NT2/D1 (cell line): ENCODE measurements around the gene DNAJC1.
"Not testable (repeated sequence)": the region's sequence is repeated elsewhere in the genome, so short reads cannot be mapped to it uniquely, and the experiment has no call there.

ENCODE experiments used
- DNase-seq: peaks from one replicate; pipeline ENCODE4 v3.0.0-alpha.2; 2011; ENCODE audit warnings: low read depth, low spot score
- H3K27me3 ChIP-seq: 2 replicates; pipeline ENCODE4 v1.6.0; 2011; ENCODE audit warnings: mild to moderate bottlenecking; ENCODE audit not compliant: insufficient read length, insufficient read depth
- H3K36me3 ChIP-seq: 2 replicates; pipeline ENCODE4 v1.6.1; 2011; ENCODE audit warnings: mild to moderate bottlenecking, low read length, mixed read lengths; ENCODE audit not compliant: insufficient read depth, insufficient read length
- H3K4me1 ChIP-seq: 2 replicates; pipeline ENCODE4 v1.5.1; 2011; ENCODE audit not compliant: insufficient read depth, insufficient read length
- H3K4me3 ChIP-seq: 2 replicates; pipeline ENCODE4 v1.5.1; 2011; ENCODE audit warnings: low read depth; ENCODE audit not compliant: insufficient read length
- H3K9ac ChIP-seq: 2 replicates; pipeline ENCODE4 v1.6.0; 2011; ENCODE audit warnings: low read depth; ENCODE audit not compliant: insufficient read length
- H3K9me3 ChIP-seq: 2 replicates; pipeline ENCODE4 v1.5.1; 2011; ENCODE audit warnings: mild to moderate bottlenecking, low read length; ENCODE audit not compliant: insufficient read depth
- SUZ12 ChIP-seq: IDR thresholded peaks from 2 replicates; pipeline ENCODE4 v1.6.1; 2011; ENCODE audit not compliant: insufficient read length, insufficient read depth; ENCODE audit errors: extremely low read depth
- YY1 ChIP-seq: IDR thresholded peaks from 2 replicates; pipeline ENCODE4 v1.6.1; 2011; ENCODE audit not compliant: insufficient read length, insufficient read depth
- ZNF274 ChIP-seq: IDR thresholded peaks from 2 replicates; pipeline ENCODE4 v1.6.1; 2011; ENCODE audit warnings: mild to moderate bottlenecking, low read depth, low read length

Gene DNAJC1

DNA sequence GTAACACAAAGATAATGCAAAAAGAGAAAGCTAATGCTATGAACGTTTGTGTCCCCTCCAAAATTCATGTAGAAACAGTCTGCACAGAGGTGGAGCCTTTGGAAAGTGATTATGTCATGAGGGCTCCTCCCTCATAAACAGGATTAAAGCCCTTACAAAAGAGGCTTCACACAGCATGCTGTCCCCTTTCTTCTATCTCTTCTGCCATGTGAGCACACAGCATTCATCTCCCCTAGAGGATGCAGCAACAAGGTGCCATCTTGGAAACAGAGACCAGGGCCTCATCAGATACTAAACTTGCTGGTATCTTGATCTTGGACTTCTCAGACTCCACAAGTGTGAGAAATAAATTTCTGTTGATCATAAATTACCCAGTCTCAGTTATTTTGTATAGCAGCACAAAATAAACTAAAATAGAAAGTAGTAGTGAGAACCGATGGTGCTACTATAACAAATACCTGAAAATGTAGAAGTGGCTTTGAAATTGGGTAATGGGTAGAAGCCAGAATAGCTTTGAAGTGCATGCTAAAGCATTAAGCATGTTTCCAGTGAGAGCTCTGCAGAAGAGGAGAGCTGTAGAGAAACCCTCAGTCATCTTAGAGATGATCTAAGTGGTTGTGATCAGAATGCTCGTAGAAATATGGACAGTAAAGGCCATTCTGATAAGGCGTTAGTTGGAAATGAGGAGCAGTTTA is 108.7 kb downstream of the DNAJC1 start:
- Histone ChIP-seq H3K4me3 (no peak overlapping the region), H3K9ac (no peak overlapping the region), H3K9me3 (no peaks in the 10 kb centered on the region), H3K36me3 (peaks cover 6% of the 10 kb centered on the region), H3K4me1 (no peaks in the 10 kb centered on the region), H3K27me3 (no peaks in the 10 kb centered on the region)
- DNase-seq, result no peak
- TF ChIP-seq YY1 (no peak), SUZ12 (no peak), ZNF274 (no peak)

DNA sequence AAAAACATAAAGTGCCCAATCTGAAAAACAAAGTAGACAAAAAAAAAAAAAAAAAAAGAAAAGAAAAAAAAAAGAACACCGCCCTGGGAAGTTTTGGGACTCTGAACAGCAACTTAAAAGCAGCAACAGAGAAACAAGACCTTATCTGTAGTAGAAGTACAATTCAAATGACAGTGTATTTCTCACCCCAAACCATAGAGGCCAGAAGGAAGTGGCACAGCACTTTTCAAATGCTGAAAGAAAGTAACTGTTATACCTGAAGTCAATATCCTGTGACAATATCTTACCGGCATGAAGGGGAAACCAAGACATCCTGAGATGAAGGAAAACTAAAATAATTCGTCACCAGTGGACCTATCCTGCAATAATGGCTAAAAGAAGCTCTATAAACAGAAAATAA is 112.1 kb downstream of the DNAJC1 start:
- DNase-seq, result no peak
- no peaks in the 10 kb centered on the region for H3K36me3 ChIP-seq
- H3K27me3 ChIP-seq, result no peaks in the 10 kb centered on the region
- no peaks in the 10 kb centered on the region for H3K9me3 ChIP-seq
- no peak overlapping the region for H3K9ac ChIP-seq
- no peak for TF ChIP-seq SUZ12
- TF ChIP-seq ZNF274, result no peak
- no peak for TF ChIP-seq YY1
- no peaks in the 10 kb centered on the region for H3K4me1 ChIP-seq
- no peak overlapping the region for H3K4me3 ChIP-seq

DNA sequence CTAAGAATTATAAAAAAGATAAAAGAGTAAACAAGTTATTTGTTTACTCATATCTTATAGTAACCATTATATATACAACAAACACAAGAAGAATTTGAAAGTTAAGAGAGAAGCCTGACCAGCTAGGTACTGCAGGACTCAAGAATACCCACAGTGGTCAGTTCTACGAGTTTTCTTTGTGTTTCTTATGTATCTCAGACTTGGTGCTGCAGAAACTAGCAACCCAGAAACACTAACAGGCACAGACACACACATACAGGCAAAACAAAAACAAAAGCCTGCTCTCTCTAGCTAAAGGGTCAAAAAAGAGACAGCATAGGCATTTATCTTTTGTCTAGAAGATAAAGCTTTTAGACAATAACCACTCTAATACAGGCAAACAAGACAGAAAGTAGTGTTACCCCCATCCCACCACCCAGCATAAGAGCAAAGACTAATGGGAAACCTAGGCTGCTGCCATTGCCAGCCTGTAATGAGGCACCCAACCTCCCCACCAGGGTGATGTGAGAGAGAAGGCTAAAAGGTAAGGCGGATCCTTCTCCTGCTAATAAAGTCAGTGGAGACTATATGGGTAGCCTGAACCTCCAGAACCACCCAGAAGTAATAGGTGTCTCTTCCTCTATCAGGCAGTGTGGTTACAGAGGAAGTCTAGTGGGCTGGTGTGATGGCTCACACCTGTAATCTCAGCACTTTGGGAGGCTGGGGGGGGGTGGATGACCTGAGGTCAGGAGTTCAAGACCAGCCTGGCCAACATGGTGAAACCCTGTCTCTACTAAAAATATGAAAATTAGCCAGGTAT is 113.9 kb downstream of the DNAJC1 start:
- Histone ChIP-seq H3K9me3 (no peaks in the 10 kb centered on the region), H3K36me3 (no peaks in the 10 kb centered on the region), H3K27me3 (no peaks in the 10 kb centered on the region), H3K4me3 (no peak overlapping the region), H3K4me1 (no peaks in the 10 kb centered on the region), H3K9ac (no peak overlapping the region)
- no peak for DNase-seq
- TF ChIP-seq YY1, result no peak
- no peak for TF ChIP-seq ZNF274
- TF ChIP-seq SUZ12, result no peak

DNA sequence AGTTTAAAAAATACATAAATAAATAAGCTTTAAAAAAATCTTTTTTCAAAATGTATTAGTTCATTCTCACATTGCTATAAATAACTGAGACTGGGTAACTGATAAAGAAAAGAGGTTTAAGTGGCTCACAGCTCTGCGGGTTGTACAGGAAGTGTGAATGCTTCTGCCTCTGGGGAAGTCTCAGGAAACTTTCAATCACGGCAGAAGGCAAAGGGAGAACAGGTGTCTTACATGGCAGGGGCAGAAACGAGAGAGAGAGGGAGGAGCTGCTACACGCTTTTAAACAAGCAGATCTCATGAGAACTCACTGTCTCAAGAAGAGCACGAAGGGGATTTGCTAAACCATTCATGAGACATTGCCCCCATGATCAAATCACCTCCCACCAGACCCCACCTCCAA is 114.6 kb downstream of the DNAJC1 start:
- H3K4me1 ChIP-seq, result no peaks in the 10 kb centered on the region
- TF ChIP-seq YY1, result no peak
- TF ChIP-seq ZNF274, result no peak
- no peak for TF ChIP-seq SUZ12
- H3K27me3 ChIP-seq, result no peaks in the 10 kb centered on the region
- no peak overlapping the region for H3K4me3 ChIP-seq
- DNase-seq, result no peak
- H3K36me3 ChIP-seq, result no peaks in the 10 kb centered on the region
- H3K9me3 ChIP-seq, result no peaks in the 10 kb centered on the region
- no peak overlapping the region for H3K9ac ChIP-seq

GRCh38 chr10:21885940-21886339 is 117.6 kb downstream of the DNAJC1 start:
- H3K9me3 ChIP-seq, result no peaks in the 10 kb centered on the region

DNA sequence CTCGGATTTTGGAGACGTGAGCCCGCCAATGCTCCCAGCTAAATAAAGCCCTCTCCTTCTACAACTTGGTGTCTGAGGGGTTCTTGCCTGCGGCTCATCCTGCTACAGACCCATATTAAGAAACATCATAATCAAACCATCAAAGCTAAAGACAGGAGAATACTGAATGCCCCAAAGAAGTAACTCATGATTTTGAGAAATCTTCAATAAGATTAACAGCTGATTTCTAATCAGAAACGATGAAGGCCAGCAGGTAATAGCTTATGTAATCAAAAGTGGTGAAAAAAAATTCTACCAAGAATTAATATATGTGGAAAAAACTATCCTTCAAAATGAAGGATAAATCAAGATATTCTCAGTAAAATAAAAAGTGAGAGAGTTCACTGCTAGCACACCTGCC is 130.3 kb downstream of the DNAJC1 start:
- no peak for DNase-seq
- H3K9me3 ChIP-seq, result no peaks in the 10 kb centered on the region
- no peak overlapping the region for H3K4me3 ChIP-seq
- TF ChIP-seq SUZ12 (no peak), YY1 (no peak), ZNF274 (no peak)
- no peaks in the 10 kb centered on the region for H3K27me3 ChIP-seq
- no peak overlapping the region for H3K9ac ChIP-seq
- H3K36me3 ChIP-seq, result no peaks in the 10 kb centered on the region
- H3K4me1 ChIP-seq, result no peaks in the 10 kb centered on the region

More at GRCh38 chr10:21885940-21886339, 117.6 kb downstream of the DNAJC1 start:
- H3K36me3 ChIP-seq, result peaks cover 2% of the 10 kb centered on the region
- H3K27me3 ChIP-seq, result no peaks in the 10 kb centered on the region
- H3K4me1 ChIP-seq, result no peaks in the 10 kb centered on the region
- no peak overlapping the region for H3K9ac ChIP-seq
- TF ChIP-seq ZNF274 (no peak), YY1 (no peak), SUZ12 (no peak)
- no peak for DNase-seq
- H3K4me3 ChIP-seq, result no peak overlapping the region

- not testable (repeated sequence) for H3K4me1 ChIP-seq, H3K4me3 ChIP-seq, H3K9ac ChIP-seq, H3K27me3 ChIP-seq, H3K36me3 ChIP-seq, H3K9me3 ChIP-seq, DNase-seq
Measured at GRCh38 chr10:21872771-21873170, 130.8 kb downstream of the DNAJC1 start.
